ENCODE measurements around the gene NFILZ.

NFILZ gene

DNA sequence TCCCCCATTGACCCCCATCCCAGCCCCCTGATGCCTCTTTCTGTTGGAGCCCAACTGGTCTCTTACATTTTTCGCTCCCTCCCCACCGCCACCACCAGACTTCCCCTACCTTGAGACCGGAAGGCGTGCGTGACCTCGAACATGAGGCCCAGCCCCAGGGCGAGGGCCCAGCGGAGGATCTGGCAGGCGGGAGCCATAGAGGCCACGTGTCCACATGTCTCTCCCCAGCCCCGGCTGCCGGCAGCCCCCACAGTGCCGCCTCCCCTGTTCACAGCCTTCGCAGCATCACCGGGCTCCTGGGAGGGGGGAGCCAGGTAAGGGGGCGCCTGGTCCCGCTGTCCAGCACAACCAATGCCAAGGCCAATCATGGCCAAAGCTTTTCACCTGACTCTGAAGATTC lies 24.9 kb upstream of the NFILZ start (continued):
- TF ChIP-seq, protein P1, sequence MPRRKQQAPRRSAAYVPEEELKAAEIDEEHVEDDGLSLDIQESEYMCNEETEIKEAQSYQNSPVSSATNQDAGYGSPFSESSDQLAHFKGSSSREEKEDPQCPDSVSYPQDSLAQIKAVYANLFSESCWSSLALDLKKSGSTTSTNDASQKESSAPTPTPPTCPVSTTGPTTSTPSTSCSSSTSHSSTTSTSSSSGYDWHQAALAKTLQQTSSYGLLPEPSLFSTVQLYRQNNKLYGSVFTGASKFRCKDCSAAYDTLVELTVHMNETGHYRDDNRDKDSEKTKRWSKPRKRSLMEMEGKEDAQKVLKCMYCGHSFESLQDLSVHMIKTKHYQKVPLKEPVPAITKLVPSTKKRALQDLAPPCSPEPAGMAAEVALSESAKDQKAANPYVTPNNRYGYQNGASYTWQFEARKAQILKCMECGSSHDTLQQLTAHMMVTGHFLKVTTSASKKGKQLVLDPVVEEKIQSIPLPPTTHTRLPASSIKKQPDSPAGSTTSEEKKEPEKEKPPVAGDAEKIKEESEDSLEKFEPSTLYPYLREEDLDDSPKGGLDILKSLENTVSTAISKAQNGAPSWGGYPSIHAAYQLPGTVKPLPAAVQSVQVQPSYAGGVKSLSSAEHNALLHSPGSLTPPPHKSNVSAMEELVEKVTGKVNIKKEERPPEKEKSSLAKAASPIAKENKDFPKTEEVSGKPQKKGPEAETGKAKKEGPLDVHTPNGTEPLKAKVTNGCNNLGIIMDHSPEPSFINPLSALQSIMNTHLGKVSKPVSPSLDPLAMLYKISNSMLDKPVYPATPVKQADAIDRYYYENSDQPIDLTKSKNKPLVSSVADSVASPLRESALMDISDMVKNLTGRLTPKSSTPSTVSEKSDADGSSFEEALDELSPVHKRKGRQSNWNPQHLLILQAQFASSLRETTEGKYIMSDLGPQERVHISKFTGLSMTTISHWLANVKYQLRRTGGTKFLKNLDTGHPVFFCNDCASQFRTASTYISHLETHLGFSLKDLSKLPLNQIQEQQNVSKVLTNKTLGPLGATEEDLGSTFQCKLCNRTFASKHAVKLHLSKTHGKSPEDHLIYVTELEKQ (tag by site-specific recombination; IDR thresholded peaks at IDR 0.05; ENCODE audit: borderline replicate concordance): no peak
- TF ChIP-seq ZNF404 (tag by site-specific recombination; IDR thresholded peaks at IDR 0.05) (no peak), ZNF174 (tag by site-specific recombination; IDR thresholded peaks at IDR 0.05) (no peak)

GRCh38 chr19:8607386-8607785 lies 23.0 kb upstream of the NFILZ start:
- H3K27ac ChIP-seq (ENCODE audit: extremely low read depth, low read depth, low read length): no peak overlapping the region
- peak; percentile 99 for TF ChIP-seq KLF1 (tag by site-specific recombination; IDR thresholded peaks at IDR 0.05)
- peak; percentile 88; the same call in 1 of the 2 replicates for TF ChIP-seq KLF17 (tag by site-specific recombination; IDR thresholded peaks at IDR 0.05)
- peak; percentile 51 for TF ChIP-seq SP7 (tag by site-specific recombination; IDR thresholded peaks at IDR 0.05)
- peak; percentile 92 for TF ChIP-seq MZF1 (tag by site-specific recombination; IDR thresholded peaks at IDR 0.05; ENCODE audit: borderline replicate concordance)
- TF ChIP-seq ZBTB8A (tag by site-specific recombination; IDR thresholded peaks at IDR 0.05): peak; percentile 95
- peak; percentile 86 for TF ChIP-seq ZNF580 (tag by site-specific recombination; IDR thresholded peaks at IDR 0.05)
- peak; percentile 48; the same call in 1 of the 2 replicates for TF ChIP-seq ZBTB48 (tag by site-specific recombination; IDR thresholded peaks at IDR 0.05)
- TF ChIP-seq ZNF654 (tag by site-specific recombination; IDR thresholded peaks at IDR 0.05; ENCODE audit: low read depth): no peak
- no peak for TF ChIP-seq ZNF747 (tag by site-specific recombination; IDR thresholded peaks at IDR 0.05)
- TF ChIP-seq ZNF501 (tag by site-specific recombination; IDR thresholded peaks at IDR 0.05): no peak
- 0 out of 2 replicates have a peak, but pooled peaks have one; percentile 42 for TF ChIP-seq EGR2 (tag by site-specific recombination; IDR thresholded peaks at IDR 0.05; ENCODE audit: low read depth)
- TF ChIP-seq, protein P2, sequence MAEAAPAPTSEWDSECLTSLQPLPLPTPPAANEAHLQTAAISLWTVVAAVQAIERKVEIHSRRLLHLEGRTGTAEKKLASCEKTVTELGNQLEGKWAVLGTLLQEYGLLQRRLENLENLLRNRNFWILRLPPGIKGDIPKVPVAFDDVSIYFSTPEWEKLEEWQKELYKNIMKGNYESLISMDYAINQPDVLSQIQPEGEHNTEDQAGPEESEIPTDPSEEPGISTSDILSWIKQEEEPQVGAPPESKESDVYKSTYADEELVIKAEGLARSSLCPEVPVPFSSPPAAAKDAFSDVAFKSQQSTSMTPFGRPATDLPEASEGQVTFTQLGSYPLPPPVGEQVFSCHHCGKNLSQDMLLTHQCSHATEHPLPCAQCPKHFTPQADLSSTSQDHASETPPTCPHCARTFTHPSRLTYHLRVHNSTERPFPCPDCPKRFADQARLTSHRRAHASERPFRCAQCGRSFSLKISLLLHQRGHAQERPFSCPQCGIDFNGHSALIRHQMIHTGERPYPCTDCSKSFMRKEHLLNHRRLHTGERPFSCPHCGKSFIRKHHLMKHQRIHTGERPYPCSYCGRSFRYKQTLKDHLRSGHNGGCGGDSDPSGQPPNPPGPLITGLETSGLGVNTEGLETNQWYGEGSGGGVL (tag by site-specific recombination; IDR thresholded peaks at IDR 0.05): peak; percentile 65
- TF ChIP-seq ZNF843 (tag by site-specific recombination; IDR thresholded peaks at IDR 0.05): 0 out of 2 replicates have a peak, but pooled peaks have one; percentile 14
- no peak overlapping the region for H3K4me3 ChIP-seq (ENCODE audit: low read depth, low read length)
- H3K36me3 ChIP-seq (ENCODE audit: control insufficient read depth in 2 of 2, insufficient read depth in 1 of 2, low read length in 2 of 2): peaks cover 0 to 7% of the 10 kb centered on the region in 2 experiments; a peak in 2 of 3 replicates
- ChIA-PET CTCF (interaction anchor here (0.6 to 1.1 kb wide), 5 partner anchors 16 to 193 kb away, joined by 3 to 5 read pairs (median 4); no protein-coding TSS in a partner anchor), POLR2A (no interaction called here)
- no peaks in the 10 kb centered on the region for H3K9me3 ChIP-seq (ENCODE audit: control insufficient read depth, insufficient read depth, low read depth, low read length)
- no peaks in the 10 kb centered on the region for H3K4me1 ChIP-seq (ENCODE audit: control insufficient read depth, insufficient read depth, low read length)

DNA sequence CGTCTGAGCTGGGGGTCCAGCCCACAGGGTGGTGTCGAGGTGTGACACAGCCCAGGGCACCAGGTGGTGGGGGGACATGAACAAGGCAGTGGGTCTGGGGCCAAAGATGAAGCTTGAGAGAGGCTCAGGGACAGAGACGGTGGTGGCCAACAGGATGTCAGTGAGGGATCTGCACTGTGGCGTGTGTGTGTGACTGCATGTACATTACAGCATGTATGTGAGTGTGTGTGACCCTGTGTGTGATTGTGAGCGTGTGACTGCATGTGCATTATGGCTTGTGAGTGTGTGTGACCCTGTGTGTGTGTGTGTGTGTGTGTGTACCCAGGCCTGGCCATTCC lies 21.5 kb upstream of the NFILZ start:
- ChIA-PET POLR2A (interaction anchor here (0.6 kb wide), 1 partner anchor 218 kb away, joined by 5 read pairs; the partner anchor contains the start of gene RAB11B), CTCF (interaction anchor here (0.5 kb wide), 1 partner anchor 34 kb away, joined by 3 read pairs; no protein-coding TSS in a partner anchor)
- no peak overlapping the region for H3K4me3 ChIP-seq (ENCODE audit: low read depth, low read length)
- H3K4me1 ChIP-seq (ENCODE audit: control insufficient read depth, insufficient read depth, low read length): no peaks in the 10 kb centered on the region
- no peak overlapping the region for H3K27ac ChIP-seq (ENCODE audit: extremely low read depth, low read depth, low read length)
- H3K9me3 ChIP-seq (ENCODE audit: control insufficient read depth, insufficient read depth, low read depth, low read length): no peaks in the 10 kb centered on the region
- H3K36me3 ChIP-seq (ENCODE audit: control insufficient read depth in 2 of 2, insufficient read depth in 1 of 2, low read length in 2 of 2): peaks cover 0 to 7% of the 10 kb centered on the region in 2 experiments; a peak in 2 of 3 replicates
- TF ChIP-seq ZNF175 (tag by site-specific recombination; IDR thresholded peaks at IDR 0.05) (no peak), ZBTB1 (tag by site-specific recombination; IDR thresholded peaks at IDR 0.05) (no peak), TCF7L2 (IDR thresholded peaks at IDR 0.05; ENCODE audit: borderline replicate concordance, low read depth, low read length) (no peak), ZNF654 (tag by site-specific recombination; IDR thresholded peaks at IDR 0.05; ENCODE audit: low read depth) (no peak), ZNF843 (tag by site-specific recombination; IDR thresholded peaks at IDR 0.05) (no peak), ZNF792 (tag by site-specific recombination; IDR thresholded peaks at IDR 0.05) (no peak), SP7 (tag by site-specific recombination; IDR thresholded peaks at IDR 0.05) (no peak), ZNF76 (tag by site-specific recombination; IDR thresholded peaks at IDR 0.05; ENCODE audit: borderline replicate concordance, low read depth) (no peak)
- TF ChIP-seq, protein P3, sequence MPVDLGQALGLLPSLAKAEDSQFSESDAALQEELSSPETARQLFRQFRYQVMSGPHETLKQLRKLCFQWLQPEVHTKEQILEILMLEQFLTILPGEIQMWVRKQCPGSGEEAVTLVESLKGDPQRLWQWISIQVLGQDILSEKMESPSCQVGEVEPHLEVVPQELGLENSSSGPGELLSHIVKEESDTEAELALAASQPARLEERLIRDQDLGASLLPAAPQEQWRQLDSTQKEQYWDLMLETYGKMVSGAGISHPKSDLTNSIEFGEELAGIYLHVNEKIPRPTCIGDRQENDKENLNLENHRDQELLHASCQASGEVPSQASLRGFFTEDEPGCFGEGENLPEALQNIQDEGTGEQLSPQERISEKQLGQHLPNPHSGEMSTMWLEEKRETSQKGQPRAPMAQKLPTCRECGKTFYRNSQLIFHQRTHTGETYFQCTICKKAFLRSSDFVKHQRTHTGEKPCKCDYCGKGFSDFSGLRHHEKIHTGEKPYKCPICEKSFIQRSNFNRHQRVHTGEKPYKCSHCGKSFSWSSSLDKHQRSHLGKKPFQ (tag by site-specific recombination; IDR thresholded peaks at IDR 0.05): no peak

Measured in HEK293 (cell line).